HG03066 (cell line): ENCODE data around the gene CCDC198.

ENCODE experiments used
- ATAC-seq: cut with Tn5 transposase; IDR thresholded peaks from one replicate; pipeline ENCODE4 v1.9.1; 2021; ENCODE audit warnings: low read depth; ENCODE audit not compliant: unreplicated experiment

The CCDC198 gene

GRCh38 chr14:57470909-57471308, 22.7 kb downstream of the CCDC198 start:
- ATAC-seq: no peak

DNA sequence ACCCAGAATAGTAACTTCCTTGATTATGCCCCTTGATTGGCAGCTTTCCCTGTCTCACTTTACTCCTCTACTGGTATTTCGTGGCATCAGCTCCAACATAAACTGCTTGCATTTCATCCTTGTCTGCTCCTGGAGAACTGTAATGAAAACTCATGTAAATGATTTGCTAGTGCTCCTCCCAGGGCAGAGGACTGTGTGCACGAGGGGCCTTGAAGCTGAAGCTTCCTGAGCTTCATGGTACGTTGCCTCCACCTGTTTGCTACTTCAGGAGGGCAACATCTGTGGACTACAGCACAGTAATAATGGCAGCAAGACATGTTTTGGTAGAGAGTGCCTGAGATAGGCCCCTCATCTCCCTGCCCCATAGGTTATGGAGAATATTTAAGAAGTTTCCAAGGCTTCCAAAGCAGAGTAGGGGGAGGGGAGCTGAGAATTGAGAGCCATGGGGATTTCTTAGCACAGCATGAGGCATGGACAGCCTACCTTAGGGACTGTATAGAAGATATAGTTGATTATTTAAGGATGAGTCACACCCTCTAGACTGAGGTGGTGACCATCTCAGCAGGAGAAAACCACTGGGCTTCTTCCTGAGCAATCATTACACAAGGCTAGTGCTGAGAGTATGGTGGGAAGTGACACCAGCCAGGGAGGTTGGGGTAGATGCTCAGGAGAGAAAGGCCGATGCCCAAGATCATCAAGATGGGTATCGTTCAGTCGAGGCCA, 29.5 kb downstream of the CCDC198 start:
- peak; percentile 88 for ATAC-seq

- ATAC-seq: no peak
Observed at GRCh38 chr14:57462551-57462950, 31.1 kb downstream of the CCDC198 start.

DNA sequence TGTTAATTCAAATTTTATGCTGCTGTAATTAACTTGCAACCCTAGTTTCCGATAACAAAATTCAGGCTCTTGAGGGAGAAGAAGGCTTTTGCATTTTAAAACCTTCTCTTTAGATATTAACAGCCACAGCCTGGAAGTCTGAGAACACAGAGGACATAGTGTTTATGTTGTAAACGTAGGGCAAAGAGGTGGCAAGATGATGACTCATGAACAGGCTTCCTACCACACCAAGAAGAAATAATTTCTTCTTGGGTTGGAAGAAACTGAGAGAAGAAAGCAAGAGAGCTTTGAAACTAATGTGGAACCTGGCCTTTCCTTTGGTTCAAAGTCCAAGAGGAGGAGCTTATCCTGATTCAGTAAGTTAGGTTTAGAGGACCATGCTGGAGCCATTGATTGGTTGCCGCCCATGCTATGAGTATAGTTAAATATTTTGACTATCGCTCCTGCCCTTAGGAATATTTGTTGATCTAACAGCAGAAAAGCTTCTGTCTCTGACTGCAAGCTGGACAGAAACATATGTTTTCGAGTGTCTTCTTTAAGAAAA, 31.8 kb downstream of the CCDC198 start:
- no peak for ATAC-seq

DNA sequence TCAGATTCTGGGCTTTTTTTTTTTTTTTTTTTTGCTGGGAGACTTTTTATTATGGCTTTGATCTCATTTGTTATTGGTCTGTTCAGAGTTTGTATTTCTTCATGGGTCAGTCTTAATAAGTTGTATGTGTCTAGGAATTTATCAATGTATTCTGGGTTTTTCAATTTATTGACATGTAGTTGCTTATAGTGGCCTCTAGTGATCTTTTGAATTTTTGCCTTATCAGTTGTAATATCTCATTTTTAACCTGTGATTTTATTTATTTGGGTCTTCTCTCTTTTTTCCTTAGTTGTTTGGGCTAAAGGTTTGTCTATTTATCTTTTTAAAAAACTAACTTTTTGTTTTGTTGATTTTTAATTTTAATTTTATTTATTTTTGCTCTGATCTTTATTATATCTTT, 57.7 kb downstream of the CCDC198 start:
- no peak for ATAC-seq

GRCh38 chr14:57420986-57421385, 72.7 kb downstream of the CCDC198 start:
- ATAC-seq: no peak

DNA sequence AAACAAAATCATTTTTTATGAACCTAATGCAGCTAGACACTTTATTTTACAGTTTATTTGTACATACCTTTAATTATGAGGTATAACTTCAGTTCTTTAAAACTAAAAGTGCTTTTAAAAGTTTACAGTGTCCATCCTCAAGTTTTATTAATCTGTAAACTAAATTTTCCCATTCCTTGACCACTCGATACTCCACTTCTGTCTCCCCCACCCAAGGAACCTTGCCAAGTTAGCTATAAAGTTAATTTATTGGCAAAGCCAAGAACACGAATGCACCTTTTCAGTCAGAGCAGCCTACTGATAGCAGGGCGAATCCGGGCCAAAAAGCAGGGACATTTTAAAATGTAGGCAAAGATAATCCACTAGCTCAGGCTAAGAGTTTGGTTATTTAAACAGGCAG, 73.6 kb downstream of the CCDC198 start:
- no peak for ATAC-seq
